Epithelial cell of esophagus (primary cell): ENCODE data around the gene PRLHR.

ENCODE experiments used
- DNase-seq: peaks from one replicate; pipeline ENCODE4 v3.0.0; 2010; ENCODE audit warnings: low read depth
- H3K4me3 ChIP-seq: 2 replicates; pipeline ENCODE4 v1.5.1; 2011; ENCODE audit warnings: mild to moderate bottlenecking, low read length, control low read depth
- TF ChIP-seq, protein P1 (sequence below): IDR thresholded peaks from 2 replicates; pipeline ENCODE4 v1.5.1; 2011; ENCODE audit warnings: low read depth, mild to moderate bottlenecking, low read length, control low read depth, inconsistent platforms; ENCODE audit not compliant: insufficient read depth; ENCODE audit errors: missing control alignments

PRLHR gene

DNA sequence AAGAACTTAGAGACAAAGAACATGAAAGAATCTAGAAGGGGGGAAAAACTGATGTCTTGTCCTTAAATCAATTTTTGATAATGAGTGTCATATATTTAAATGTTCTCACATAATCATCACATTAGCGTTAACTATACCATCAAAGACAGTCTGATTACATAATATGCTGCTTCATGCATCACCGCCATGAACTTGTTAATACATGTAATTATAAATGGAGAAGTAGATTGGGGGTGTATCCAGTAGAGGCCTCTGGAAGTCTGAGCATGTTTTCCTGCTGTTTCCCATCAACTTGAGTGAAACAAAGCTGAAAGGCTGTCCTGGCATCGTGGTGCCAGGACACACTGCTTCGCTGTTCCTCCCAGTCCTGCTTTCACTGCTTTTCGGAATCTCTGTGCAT is 48.2 kb downstream of the PRLHR start:
- peak; percentile 61 for DNase-seq
- TF ChIP-seq, protein P1, sequence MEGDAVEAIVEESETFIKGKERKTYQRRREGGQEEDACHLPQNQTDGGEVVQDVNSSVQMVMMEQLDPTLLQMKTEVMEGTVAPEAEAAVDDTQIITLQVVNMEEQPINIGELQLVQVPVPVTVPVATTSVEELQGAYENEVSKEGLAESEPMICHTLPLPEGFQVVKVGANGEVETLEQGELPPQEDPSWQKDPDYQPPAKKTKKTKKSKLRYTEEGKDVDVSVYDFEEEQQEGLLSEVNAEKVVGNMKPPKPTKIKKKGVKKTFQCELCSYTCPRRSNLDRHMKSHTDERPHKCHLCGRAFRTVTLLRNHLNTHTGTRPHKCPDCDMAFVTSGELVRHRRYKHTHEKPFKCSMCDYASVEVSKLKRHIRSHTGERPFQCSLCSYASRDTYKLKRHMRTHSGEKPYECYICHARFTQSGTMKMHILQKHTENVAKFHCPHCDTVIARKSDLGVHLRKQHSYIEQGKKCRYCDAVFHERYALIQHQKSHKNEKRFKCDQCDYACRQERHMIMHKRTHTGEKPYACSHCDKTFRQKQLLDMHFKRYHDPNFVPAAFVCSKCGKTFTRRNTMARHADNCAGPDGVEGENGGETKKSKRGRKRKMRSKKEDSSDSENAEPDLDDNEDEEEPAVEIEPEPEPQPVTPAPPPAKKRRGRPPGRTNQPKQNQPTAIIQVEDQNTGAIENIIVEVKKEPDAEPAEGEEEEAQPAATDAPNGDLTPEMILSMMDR: no peak
- no peak overlapping the region for H3K4me3 ChIP-seq

DNA sequence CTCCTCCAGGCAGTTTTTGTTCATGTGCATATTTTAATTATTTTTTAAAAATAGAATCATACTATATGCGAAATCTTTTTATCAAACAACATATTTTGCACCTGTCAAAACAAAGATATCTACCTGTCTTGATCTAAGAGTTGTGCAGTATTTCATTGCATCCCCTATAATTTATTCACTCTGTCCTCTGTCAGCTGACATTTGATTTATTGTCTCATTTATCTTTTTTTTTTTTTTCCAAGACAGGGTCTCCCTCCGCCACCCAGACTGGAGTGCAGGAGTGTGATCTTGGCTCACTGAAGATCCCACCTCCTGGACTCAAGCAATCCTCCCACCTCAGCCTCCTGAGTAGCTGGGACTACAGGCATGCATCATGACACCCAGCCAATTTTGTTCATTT is 49.0 kb downstream of the PRLHR start:
- no peak overlapping the region for H3K4me3 ChIP-seq
- no peak for DNase-seq
- TF ChIP-seq, protein P1: no peak

- TF ChIP-seq, protein P1: no peak
Observed at GRCh38 chr10:118545381-118545780, 50.1 kb downstream of the PRLHR start.

DNA sequence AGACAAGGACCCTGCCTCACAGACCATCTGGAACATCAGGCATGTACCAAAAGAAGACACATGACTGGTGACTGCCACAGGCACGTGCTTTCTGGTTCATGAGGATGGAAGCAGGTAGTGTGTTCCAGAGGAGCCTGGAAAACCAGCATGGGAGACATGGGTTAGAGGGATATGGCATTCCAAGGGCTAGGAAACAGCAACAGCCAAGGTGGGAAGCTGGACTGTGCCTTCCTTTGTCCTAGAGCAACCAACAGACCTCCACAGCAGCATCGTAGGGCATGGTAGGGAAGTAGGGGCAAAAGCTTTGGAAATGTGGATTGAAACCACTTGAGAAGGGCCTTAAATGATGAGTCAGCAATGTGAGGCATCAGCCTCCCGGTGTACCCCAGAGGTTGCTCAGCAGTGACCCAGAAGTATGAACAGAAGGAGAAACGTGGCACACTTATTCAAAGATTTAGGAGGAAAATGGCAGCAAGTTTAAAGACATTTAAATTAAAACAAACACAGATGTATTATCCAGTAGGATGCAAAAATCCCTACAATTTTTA is 51.0 kb downstream of the PRLHR start:
- DNase-seq: no peak
- H3K4me3 ChIP-seq: no peak overlapping the region
- TF ChIP-seq, protein P1: no peak

More at GRCh38 chr10:118545381-118545780, 50.1 kb downstream of the PRLHR start:
- DNase-seq: no peak
- H3K4me3 ChIP-seq: no peak overlapping the region

DNA sequence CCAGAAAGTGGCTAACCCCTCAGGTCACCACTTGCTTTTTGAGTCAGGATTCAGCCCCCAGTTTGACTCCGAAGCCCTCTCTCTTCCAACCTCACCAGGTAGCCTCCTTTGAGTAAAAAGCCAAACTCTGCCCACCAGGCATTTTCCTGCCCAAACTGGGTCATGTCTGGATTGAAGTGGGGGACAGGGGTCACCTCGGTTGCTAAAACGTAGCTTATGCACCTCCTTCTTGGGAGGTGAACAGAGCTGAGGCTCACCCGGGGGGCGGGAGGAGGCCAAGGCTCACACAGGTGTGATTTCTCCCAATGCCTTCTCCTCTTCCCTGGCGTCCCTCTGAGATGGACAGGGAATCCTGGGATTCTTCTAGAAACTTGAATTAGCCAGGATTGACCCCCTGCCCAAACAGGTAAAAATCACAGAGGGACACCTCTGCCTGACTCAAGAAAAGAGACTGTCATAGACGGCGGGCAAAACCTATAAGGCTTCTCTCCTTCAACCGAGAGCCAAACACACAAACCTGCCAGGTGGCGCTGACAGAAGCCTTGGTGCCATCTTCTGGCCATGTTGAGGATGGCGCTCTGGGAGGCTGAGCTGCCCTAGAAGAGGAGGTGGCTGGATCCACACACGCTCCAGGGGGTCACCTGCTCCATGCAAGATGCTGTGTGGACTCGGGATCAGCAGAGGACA is 51.6 kb downstream of the PRLHR start:
- TF ChIP-seq, protein P1: peak; percentile 97
- H3K4me3 ChIP-seq: no peak overlapping the region
- peak; percentile 77 for DNase-seq

GRCh38 chr10:118542745-118543144 is 52.7 kb downstream of the PRLHR start:
- TF ChIP-seq, protein P1: no peak
- no peak overlapping the region for H3K4me3 ChIP-seq
- no peak for DNase-seq

DNA sequence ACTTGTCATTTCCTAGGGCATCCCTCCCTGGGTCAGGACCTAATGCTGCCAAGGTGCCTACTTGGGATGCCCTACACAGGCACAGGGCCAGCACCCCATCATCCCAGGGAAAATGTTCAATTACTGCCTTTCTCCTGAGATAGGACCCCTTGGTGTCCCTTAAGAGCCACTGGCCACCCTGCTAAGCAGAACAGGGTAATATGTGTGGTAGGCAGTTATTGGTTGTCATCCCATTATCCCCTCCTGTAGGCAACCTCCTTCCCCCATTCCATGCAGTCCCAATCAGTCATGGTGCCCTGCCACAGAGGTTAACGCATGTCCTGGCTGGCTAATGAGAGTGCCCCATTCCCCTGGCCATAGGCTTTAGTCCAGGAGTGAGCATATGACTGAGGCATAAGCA is 53.2 kb downstream of the PRLHR start:
- TF ChIP-seq, protein P1: no peak
- no peak overlapping the region for H3K4me3 ChIP-seq
- no peak for DNase-seq
